Activated CD4-positive, CD25-positive, alpha-beta regulatory T cell treated with anti-CD3 and anti-CD28 coated beads, Interleukin-2, amount 50 U/mL, for 16 hours (primary cell): Measurements from ENCODE around the gene CCDC85C.

Experiments used
- DNase-seq: peaks from one replicate; pipeline ENCODE4 v3.0.0-alpha.2; 2020; ENCODE audit warnings: low read depth, low spot score

CCDC85C gene

DNA sequence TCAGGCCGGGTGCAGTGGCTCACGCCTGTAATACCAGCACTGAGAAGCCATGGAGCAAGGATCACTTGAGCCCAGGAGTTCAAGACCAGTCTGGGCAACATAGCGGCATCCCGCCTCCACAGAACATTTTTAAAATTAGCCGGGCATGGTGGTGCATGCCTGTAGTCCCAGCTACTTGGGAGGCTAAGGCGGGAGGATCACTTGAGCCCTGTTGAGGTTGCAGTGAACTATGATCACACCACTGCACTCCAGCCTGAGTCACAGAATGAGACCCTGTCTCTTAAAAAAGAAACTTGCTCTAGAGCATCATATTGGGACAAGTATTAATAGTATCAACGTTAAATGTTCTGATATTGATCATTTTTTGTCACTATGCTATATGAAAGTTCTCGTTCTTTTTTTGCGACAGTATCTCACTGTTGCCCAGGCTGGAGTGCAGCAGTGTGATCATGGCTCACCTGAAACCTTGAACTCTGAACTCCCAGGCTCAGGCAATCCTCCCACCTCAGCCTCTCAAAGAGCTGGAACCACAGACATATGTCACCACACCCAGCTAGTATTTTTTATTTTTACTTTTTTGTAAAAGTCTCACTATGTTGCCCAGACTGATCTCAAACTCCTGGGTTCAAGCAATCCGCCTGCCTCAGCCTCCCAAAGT lies 47.7 kb downstream of the CCDC85C start:
- no peak for DNase-seq

- DNase-seq = no peak
Observed at GRCh38 chr14:99554757-99555531, 49.1 kb downstream of the CCDC85C start.

GRCh38 chr14:99554184-99554583 lies 49.8 kb downstream of the CCDC85C start:
- DNase-seq = no peak

GRCh38 chr14:99552572-99553216 lies 51.3 kb downstream of the CCDC85C start:
- no peak for DNase-seq

- DNase-seq = no peak
Observed at GRCh38 chr14:99552021-99552553, 51.9 kb downstream of the CCDC85C start.

GRCh38 chr14:99551034-99551922 lies 52.7 kb downstream of the CCDC85C start:
- DNase-seq = no peak

- DNase-seq = no peak
Observed at GRCh38 chr14:99550387-99550992, 53.5 kb downstream of the CCDC85C start.

DNA sequence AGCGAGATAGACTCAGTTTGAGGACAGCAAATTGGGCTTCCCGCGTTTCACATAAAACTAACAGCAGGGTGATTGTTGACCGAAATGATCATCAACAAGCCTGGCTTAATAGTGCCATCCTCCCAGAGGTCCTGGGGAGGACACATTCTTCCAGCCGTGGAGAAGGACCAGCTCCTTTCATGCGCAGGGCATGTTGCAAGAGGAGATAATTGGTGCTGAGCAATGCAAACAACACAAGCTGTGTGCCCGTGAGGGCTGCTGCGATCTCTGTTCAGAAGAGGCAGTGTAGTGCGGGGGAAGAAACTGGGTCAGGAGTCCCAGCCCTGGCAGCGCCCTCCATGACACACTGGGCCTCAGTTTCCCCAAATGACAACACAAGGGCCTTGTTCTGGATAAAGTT lies 54.3 kb downstream of the CCDC85C start:
- DNase-seq = no peak

- no peak for DNase-seq
Observed at GRCh38 chr14:99548871-99549515, 55.0 kb downstream of the CCDC85C start.

DNA sequence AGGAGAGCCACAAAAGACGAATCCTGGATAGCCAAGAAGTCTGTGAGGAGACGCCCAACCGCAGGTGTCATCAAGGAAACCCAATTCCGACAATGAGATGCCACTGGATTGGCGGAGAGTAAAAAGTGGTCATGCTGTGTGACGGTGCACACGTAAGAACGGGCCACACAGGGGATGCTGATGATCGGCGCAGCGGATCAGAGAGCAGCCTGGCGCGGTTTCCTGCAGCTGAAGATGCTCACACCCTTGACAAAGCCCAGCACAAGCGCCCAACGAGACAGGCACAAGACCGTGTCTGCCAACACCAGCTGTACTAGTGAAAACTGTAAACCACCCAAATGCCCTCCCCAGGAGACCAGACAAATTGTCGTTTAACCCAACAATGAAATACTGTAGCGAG lies 55.8 kb downstream of the CCDC85C start:
- no peak for DNase-seq

- DNase-seq = no peak
Observed at GRCh38 chr14:99546234-99546879, 57.6 kb downstream of the CCDC85C start.

GRCh38 chr14:99545586-99545985 lies 58.4 kb downstream of the CCDC85C start:
- no peak for DNase-seq

DNA sequence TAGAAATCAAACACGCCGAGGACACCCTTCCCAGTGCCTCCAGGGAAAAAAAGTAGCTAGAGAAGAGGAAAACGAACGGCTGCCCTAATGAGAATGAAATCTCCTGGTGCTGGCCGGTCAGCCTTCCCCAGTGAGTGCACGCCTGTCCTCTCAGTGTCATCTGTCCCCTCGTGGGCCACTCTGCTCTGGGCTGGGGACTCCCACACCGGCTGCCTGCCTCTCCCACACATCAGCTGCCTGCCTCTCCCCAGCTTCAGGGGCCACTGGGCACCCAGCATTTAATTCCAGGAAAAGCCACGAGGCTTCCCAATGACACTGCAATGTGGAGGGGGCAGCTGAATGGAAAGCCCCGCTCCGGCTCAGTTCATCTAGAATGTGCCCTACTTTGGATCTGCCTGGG lies 59.0 kb downstream of the CCDC85C start:
- no peak for DNase-seq

DNA sequence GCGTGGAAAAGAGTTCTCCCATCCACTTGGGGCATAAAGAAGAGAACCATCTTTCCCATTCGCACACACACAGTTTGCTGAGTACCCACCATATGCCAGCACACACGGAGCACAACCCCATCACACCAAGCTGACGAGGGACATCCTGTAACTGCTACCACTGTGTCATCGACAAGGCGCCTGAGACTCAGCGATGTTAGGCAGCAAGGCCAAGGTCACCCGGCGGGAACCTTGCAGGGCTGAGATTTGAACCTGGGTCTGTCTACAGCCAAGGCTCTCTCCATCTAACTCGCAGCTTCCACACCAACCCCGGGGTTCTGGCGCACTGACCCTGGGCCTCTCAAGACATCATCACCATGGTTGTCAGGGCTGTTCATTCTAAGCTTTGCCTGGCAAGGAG lies 60.0 kb downstream of the CCDC85C start:
- DNase-seq = no peak

DNA sequence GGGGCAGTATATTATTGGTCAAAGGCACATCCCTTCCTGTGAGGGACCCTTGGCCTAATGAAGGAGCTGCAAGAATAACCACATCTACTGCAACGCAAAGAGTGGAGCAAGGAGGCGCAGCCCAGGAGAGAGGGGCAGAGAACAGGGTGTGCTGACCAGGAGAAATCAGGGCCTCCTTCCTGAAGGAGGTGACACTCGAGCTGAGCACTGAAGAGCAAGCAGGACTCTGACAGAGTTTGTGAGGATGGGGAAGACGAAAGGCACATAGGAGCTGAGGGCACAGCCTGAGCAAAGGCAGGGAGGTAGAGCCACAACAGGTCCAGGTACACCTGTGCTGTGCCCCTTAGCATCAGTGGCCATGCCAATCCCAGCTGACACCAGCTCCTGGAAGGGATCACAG lies 60.6 kb downstream of the CCDC85C start:
- DNase-seq = no peak

- no peak for DNase-seq
Observed at GRCh38 chr14:99542566-99542965, 61.4 kb downstream of the CCDC85C start.

- no peak for DNase-seq
Observed at GRCh38 chr14:99541677-99542470, 62.1 kb downstream of the CCDC85C start.

DNA sequence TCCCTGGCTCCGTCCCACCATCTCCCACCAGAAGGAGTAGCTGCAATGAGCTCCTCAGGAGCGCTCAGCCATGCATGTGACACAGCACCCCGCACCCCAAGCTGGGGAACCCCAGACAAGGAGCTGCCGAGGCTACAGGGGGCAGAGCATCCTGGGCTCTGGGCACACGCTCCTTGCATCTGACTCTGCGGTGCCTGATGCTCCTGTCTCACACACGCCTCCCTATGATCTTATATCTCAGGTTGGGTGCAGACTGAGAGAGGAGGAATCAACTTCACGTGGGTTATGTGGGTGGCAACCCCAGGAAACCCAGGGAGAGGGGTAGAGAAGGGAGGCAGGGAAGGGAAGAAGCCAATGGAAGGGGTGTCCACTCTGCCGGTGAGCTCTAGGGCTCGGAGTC lies 62.8 kb downstream of the CCDC85C start:
- no peak for DNase-seq
